Activated T-helper 2 cell treated with anti-CD3 and anti-CD28 coated beads, Interferon-gamma antibody, Interleukin-2, Interleukin-4, amounts not matched to agents 10 μg/mL and 5 μg/mL and 100 μg/mL, durations not matched to agents 14 hours and 24 hours and 36 hours (primary cell): Measurements from ENCODE around the gene ZC3H18. TPM values are rescaled to one million over a fixed set of nuclear protein-coding genes. Genes with fewer than 3 reads are reported as not detected.
A peak's percentile ranks its signal among the peaks of the same experiment; 100 is the strongest.

Source experiments
- DNase-seq: peaks from one replicate; pipeline ENCODE4 v3.0.0; 2021; ENCODE audit warnings: low spot score
- H3K27ac Mint-ChIP-seq: one replicate; pipeline ENCODE4 v1.8.0; 2021; ENCODE audit warnings: mixed read lengths
- H3K27me3 Mint-ChIP-seq: one replicate; pipeline ENCODE4 v1.8.0; 2021; ENCODE audit warnings: low read depth, mixed read lengths
- H3K36me3 Mint-ChIP-seq: one replicate; pipeline ENCODE4 v1.8.0; 2021; ENCODE audit warnings: low read depth, mixed read lengths
- H3K4me1 Mint-ChIP-seq: one replicate; pipeline ENCODE4 v1.8.0; 2021; ENCODE audit warnings: low read depth, mixed read lengths
- H3K4me3 Mint-ChIP-seq: one replicate; pipeline ENCODE4 v1.8.0; 2021; ENCODE audit warnings: low read depth, mild to moderate bottlenecking, moderate library complexity, mixed read lengths
- H3K9me3 Mint-ChIP-seq: one replicate; pipeline ENCODE4 v1.8.0; 2021; ENCODE audit warnings: mixed read lengths
- intact Hi-C: fragments of 100-400 bp; cut with micrococcal nuclease; formaldehyde crosslinking; loops from one replicate; pipeline ENCODE4 v1.15.1; 2023
- total RNA-seq: library from RNA; stranded (reverse); gene quantifications from 2 replicates; pipeline ENCODE4 v1.2.3, GENCODE V29; 2022

ZC3H18 gene
- total RNA-seq, 1 donor from 2014 or later, result 93.9 TPM

GRCh38 chr16:88632587-88632930 lies 62.4 kb downstream of the ZC3H18 start:
- H3K9me3 Mint-ChIP-seq, result no peaks in the 10 kb centered on the region
- H3K4me1 Mint-ChIP-seq, result peaks cover 12% of the 10 kb centered on the region
- intact Hi-C loops, result no loop called here

GRCh38 chr16:88633684-88634140 lies 63.5 kb downstream of the ZC3H18 start:
- no peak for DNase-seq
- Mint-ChIP-seq H3K36me3 (peaks cover 25% of the 10 kb centered on the region), H3K4me1 (peaks cover 17% of the 10 kb centered on the region), H3K4me3 (peak overlapping the region; percentile 67), H3K27ac (peak overlapping the region; percentile 28), H3K27me3 (peaks cover 11% of the 10 kb centered on the region), H3K9me3 (no peaks in the 10 kb centered on the region)
- intact Hi-C loops, result no loop called here

More at GRCh38 chr16:88632587-88632930, 62.4 kb downstream of the ZC3H18 start:
- Mint-ChIP-seq H3K27ac (no peak overlapping the region), H3K27me3 (peaks cover 5% of the 10 kb centered on the region), H3K36me3 (peaks cover 34% of the 10 kb centered on the region), H3K4me3 (no peak overlapping the region)
- DNase-seq, result no peak

DNA sequence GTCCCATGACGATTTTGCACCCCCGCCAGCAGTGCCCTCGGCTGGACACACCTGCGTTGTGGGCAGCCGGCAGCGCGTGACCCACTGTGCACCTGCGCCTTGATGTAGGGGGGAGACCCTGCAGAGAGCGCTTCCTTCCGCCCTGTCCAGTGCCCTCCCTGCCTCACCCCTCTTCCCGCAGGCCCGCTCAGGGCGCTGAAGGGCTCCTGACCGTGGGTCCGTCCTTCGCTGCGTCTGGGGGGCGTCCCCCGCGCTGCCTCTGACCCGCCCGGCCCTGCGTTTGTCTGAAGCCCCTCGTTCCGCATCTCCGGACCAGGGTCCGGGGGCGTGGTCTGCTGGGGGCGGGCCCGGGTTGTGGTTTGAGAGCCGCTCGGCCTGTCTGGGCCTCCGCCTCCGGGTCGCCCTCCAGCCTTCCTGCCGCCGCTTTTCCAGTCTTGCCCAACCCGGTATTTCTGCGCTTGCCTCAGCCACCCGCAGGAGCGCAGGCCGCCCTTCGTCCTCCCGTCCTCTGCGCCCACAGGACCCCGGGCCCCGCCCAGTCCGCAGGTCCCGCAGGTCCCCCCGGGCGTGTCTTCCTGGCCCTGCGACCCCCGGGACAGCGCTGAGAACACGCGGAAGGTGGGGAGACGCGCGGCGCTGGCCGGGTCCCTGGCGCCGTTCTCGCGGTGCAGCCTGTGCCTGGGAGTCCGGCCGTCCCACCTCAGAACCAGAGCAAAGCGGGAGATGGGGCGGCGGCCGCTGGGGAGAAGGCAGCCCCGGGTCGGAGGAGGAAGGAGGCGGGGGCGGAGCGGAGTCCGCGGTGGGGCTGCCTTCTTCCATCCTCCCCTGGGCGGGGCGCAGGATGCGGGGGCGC lies 64.2 kb downstream of the ZC3H18 start:
- peak; percentile 60 for DNase-seq
- peaks cover 17% of the 10 kb centered on the region for H3K4me1 Mint-ChIP-seq
- peaks cover 23% of the 10 kb centered on the region for H3K36me3 Mint-ChIP-seq
- no peaks in the 10 kb centered on the region for H3K9me3 Mint-ChIP-seq
- peak overlapping the region; percentile 67 for H3K4me3 Mint-ChIP-seq
- H3K27me3 Mint-ChIP-seq, result peaks cover 11% of the 10 kb centered on the region
- intact Hi-C loops, result no loop called here
- no peak overlapping the region for H3K27ac Mint-ChIP-seq

- H3K9me3 Mint-ChIP-seq, result no peaks in the 10 kb centered on the region
- H3K27ac Mint-ChIP-seq, result no peak overlapping the region
- peak overlapping the region; percentile 63 for H3K4me3 Mint-ChIP-seq
- intact Hi-C loops, result no loop called here
- DNase-seq, result no peak
- peaks cover 23% of the 10 kb centered on the region for H3K36me3 Mint-ChIP-seq
- H3K27me3 Mint-ChIP-seq, result peaks cover 14% of the 10 kb centered on the region
- peaks cover 19% of the 10 kb centered on the region for H3K4me1 Mint-ChIP-seq
Measured at GRCh38 chr16:88634994-88635670, 64.9 kb downstream of the ZC3H18 start.

DNA sequence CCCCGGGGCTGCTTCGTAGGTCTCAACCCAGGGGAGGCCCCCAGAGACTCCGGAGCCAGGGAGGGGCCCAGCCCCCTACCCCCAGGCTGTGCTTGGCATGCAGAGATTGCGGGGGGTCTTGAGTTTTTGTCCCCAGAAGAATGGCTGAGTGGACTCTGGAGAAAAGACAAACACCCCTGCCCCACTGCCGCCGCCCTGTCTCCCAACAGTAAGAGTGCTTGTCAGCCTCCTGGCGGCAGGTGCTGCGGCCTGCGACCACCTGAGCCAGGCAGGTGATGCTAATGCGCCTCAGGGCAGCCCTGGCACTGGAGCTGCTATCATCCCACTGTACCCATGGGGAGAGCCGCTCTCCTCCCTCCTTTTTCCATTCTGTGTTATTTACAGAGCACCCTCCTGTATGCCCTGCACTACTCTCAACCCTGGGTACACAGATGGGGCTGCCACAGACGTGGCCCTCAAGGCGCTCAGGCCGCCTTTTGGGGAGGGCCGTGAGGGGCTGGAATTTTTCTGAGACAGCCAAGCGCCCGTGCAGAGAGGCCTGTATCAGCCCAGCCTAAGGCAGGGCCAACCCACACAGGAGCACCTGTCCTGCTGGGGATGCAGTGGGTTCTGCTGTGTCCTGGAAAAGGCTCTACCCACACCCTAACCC lies 65.6 kb downstream of the ZC3H18 start:
- Mint-ChIP-seq H3K27ac (no peak overlapping the region), H3K27me3 (peaks cover 20% of the 10 kb centered on the region), H3K4me3 (peak overlapping the region; percentile 60), H3K4me1 (peaks cover 20% of the 10 kb centered on the region), H3K36me3 (peaks cover 23% of the 10 kb centered on the region), H3K9me3 (no peaks in the 10 kb centered on the region)
- intact Hi-C loops, result no loop called here
- DNase-seq, result no peak

- intact Hi-C loops, result no loop called here
- H3K27me3 Mint-ChIP-seq, result peaks cover 20% of the 10 kb centered on the region
- H3K9me3 Mint-ChIP-seq, result no peaks in the 10 kb centered on the region
- no peak for DNase-seq
- H3K4me3 Mint-ChIP-seq, result peak overlapping the region; percentile 37
- peaks cover 20% of the 10 kb centered on the region for H3K4me1 Mint-ChIP-seq
- no peak overlapping the region for H3K27ac Mint-ChIP-seq
- H3K36me3 Mint-ChIP-seq, result peaks cover 15% of the 10 kb centered on the region
Measured at GRCh38 chr16:88636488-88637265, 66.5 kb downstream of the ZC3H18 start.

DNA sequence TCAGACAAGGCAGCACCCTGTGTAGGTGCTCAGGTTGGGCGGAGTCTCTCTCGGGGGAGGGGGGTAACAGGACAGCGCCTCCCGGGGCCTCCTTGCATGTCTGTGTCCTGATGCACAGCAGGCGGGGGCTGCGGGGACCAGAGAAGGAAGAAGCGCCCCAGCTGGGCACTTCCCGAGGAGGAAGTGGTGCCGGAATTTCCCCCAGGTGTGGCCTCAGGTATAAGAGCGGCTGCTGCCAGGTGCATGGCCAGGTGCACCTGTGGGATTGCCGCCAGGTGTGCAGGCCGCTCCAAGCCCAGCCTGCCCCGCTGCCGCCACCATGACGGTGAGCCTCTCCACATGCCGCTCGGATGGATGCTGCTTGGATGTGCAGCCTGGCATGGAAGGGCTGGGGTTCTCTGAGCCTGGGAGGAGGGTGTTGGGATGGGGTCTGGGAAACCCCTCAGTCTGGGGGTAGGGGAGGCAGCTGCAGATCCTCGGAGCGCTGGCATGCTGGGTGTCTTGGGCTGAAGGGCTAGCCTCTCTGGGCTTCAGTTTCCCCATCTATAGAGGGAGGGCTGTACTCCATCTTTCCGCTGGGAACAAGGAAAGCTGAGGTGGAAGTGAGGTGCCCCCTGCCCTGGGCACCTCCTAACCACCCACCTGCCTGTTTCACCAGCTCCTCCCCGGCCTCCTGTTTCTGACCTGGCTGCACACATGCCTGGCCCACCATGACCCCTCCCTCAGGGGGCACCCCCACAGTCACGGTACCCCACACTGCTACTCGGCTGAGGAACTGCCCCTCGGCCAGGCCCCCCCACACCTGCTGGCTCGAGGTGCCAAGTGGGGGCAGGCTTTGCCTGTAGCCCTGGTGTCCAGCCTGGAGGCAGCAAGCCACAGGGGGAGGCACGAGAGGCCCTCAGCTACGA lies 68.4 kb downstream of the ZC3H18 start, which contains the start of gene IL17C:
TSS of gene IL17C (plus strand) at position 250 of the 908 bp plus-strand sequence. CDS start at position 320, 70 bp downstream.
- intact Hi-C loops, result no loop called here
- H3K27ac Mint-ChIP-seq, result no peak within 1 kb of the TSS
- peaks cover 13% of the 10 kb centered on the region for H3K36me3 Mint-ChIP-seq
- DNase-seq, result no peak
- H3K4me3 Mint-ChIP-seq, result no peak within 1 kb of the TSS
- no peaks in the 10 kb centered on the region for H3K9me3 Mint-ChIP-seq
- H3K4me1 Mint-ChIP-seq, result peaks cover 20% of the 10 kb centered on the region
- H3K27me3 Mint-ChIP-seq, result peaks cover 20% of the 10 kb centered on the region

DNA sequence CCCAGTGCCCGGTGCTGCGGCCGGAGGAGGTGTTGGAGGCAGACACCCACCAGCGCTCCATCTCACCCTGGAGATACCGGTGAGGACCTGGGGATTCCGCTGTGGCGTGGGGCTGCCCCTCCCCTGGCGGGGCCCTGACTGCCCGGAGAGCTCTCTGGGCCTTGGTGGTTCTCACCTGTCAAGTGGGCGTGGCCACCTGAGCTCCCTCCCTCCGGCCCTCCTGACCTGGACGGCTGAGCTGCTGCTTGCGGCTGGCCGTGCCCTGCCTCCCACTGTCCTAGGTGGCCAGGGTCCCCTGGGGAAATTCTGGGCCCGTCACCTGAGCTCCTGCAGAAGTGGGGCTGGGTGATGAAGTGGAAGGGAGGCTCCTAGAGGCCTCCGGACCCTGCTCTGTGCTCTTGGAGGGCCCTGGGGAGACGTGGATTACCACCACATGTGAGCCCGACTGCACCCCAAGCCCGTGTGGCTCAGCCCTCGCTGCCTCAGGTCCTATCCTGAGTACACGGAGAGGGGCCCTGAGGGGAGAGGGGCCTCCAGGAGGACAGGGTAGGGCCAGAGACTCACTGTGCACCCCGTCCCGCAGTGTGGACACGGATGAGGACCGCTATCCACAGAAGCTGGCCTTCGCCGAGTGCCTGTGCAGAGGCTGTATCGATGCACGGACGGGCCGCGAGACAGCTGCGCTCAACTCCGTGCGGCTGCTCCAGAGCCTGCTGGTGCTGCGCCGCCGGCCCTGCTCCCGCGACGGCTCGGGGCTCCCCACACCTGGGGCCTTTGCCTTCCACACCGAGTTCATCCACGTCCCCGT lies 69.2 kb downstream of the ZC3H18 start:
- peaks cover 20% of the 10 kb centered on the region for H3K4me1 Mint-ChIP-seq
- peaks cover 20% of the 10 kb centered on the region for H3K27me3 Mint-ChIP-seq
- intact Hi-C loops, result no loop called here
- H3K4me3 Mint-ChIP-seq, result no peak overlapping the region
- no peaks in the 10 kb centered on the region for H3K9me3 Mint-ChIP-seq
- no peak for DNase-seq
- no peak overlapping the region for H3K27ac Mint-ChIP-seq
- peaks cover 15% of the 10 kb centered on the region for H3K36me3 Mint-ChIP-seq

GRCh38 chr16:88640039-88640495 lies 69.9 kb downstream of the ZC3H18 start:
- Mint-ChIP-seq H3K27me3 (peaks cover 20% of the 10 kb centered on the region), H3K27ac (no peak overlapping the region), H3K4me1 (peaks cover 20% of the 10 kb centered on the region), H3K4me3 (no peak overlapping the region), H3K36me3 (peaks cover 18% of the 10 kb centered on the region), H3K9me3 (no peaks in the 10 kb centered on the region)
- intact Hi-C loops, result no loop called here
- DNase-seq, result no peak

DNA sequence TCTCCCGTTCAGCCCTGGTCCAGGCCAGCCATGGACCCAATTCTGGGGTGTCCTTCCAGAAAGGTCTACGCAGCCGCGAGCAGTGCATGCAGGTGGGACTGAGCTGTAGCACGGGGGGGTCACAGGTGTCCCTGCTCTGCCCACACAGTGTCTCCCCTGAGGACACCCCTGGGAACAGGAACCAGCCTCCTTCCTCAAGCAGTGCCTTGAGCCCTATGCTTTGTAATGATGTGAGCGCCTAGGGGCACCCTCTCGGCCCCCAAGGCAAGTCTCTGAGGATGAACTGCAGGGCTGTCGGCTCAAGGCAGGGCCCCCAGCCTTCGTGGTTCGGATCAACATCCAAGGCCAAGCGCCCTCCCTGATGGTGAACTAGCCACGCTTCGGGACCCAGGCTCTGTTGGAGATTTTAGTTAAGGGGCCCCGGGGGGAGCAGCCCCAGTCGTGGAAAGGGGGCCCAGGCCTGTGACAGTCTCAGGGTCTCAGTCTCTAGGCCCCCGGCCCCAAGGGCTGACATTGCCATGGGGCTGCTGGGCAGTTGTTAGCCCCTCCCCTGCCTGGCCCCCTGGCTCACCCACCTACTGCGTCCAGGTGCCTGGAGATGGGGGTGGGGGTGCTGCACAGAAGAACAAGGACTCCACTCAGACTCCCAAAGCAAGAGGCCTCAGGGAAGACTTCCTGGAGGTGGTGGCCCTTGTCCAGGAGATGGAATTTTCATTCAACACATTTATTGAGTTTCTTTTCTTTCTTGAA lies 70.5 kb downstream of the ZC3H18 start:
- peaks cover 18% of the 10 kb centered on the region for H3K4me1 Mint-ChIP-seq
- DNase-seq, result no peak
- H3K9me3 Mint-ChIP-seq, result no peaks in the 10 kb centered on the region
- peaks cover 20% of the 10 kb centered on the region for H3K27me3 Mint-ChIP-seq
- H3K27ac Mint-ChIP-seq, result no peak overlapping the region
- peaks cover 22% of the 10 kb centered on the region for H3K36me3 Mint-ChIP-seq
- H3K4me3 Mint-ChIP-seq, result no peak overlapping the region
- intact Hi-C loops, result no loop called here
